GM21381 (cell line): ENCODE results near the gene AGRN.
"Not testable (repeated sequence)": the region's sequence is repeated elsewhere in the genome, so short reads cannot be mapped to it uniquely, and the experiment has no call there.

Source experiments
- ATAC-seq: cut with Tn5 transposase; IDR thresholded peaks from one replicate; pipeline ENCODE4 v1.9.1; 2021; ENCODE audit warnings: mild to moderate bottlenecking, moderate library complexity; ENCODE audit not compliant: unreplicated experiment

AGRN gene

GRCh38 chr1:999725-1000356, 20.1 kb upstream of the AGRN start, which contains the start of gene HES4:
Gene HES4 (minus strand): TSS chr1:1000097. CDS start chr1:999973, 124 bp downstream.
- ATAC-seq, result peak; percentile 54

DNA sequence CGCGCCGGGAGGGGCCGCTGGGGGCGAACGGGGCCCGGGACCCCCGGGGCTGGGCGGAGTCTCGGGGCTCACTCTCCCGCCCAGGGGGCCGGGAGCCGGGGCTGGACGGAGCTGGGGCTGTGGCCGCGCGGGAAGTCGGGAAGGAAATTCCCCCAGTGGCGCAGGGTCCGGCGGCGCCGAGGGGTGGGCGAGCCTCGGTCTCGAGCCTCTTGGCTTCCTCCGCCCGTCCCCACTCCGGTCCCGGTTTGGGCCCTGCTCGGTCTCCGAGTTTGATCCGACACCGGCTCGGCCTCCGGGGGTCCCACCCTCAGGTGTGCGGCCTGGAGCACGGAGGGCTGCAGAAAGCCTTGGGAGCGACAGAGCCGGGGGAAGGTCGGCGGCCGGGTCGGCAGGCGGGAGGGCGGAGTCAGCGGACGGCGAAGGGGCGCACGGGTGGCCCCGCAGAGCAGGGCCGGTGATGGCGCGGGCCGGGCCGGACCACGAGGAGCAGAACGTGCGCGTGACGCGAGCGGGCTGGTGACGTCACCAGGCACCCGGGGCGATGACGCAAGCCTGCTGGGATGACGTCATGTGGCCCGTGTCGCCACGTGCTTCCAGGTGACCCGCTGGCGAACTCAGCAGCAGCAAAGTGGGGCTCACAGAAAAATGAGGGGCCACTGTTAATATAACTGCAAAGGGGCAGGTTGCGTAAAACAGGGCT, 19.4 kb upstream of the AGRN start:
- ATAC-seq, result peak; percentile 22

- no peak for ATAC-seq
Observed at GRCh38 chr1:1001057-1001783, 18.7 kb upstream of the AGRN start.

DNA sequence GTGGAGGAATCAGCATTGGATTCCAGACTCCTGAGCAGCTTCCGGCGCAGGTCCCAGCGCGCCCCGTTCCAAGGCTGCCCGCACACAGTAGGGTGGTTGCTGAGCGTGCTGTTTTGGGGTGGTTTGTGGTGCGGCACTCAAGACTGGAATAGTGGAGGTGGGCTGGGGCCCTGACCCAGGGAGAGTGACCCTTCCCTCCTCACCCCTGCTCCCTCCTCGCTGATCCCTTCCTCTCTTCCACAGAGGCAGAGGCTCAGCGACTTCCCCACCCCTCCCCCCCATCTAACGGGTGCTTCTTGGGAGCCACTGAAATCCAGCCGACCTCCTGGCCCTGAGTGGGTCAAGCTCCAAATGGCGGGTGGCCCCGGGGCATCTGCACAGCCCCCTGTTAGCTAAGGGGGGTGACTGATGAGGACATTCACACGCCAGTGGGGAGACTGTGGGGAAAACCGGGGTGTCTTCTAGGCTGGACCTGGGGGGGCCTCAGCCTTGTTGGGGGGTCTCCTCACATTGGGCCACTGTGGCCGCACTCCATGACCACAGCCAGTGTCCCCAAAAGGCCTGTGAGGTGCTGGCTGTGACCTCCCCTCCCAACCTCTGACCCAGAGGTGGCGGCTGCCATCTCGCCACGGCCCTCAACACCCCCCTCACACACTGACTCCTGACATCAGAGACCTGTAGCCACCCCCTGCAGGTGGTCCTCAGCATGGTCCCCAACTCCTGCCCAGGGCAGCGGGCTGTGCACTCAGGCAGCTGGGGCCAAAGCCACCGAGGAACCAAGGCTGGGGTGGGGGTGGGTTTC, 16.1 kb upstream of the AGRN start:
- ATAC-seq, result no peak

DNA sequence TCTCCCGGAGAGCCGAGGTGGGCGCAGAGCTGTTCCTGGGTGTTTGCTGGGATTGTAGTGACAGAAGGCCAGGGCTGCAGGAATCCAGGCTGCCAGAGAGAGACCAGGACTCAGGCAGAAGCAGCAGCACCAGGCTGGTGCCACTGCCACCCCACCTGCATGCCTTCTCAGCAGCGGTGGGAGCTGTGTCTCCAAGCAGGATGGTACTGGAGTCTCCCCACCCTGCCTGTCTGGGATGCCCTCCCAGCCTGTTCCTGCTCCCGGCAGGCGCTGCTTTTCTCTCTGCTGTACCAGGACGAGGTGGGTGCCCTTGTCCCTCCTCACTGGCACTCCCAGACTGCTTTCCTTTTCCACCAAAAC, 15.5 kb upstream of the AGRN start:
- ATAC-seq, result no peak

DNA sequence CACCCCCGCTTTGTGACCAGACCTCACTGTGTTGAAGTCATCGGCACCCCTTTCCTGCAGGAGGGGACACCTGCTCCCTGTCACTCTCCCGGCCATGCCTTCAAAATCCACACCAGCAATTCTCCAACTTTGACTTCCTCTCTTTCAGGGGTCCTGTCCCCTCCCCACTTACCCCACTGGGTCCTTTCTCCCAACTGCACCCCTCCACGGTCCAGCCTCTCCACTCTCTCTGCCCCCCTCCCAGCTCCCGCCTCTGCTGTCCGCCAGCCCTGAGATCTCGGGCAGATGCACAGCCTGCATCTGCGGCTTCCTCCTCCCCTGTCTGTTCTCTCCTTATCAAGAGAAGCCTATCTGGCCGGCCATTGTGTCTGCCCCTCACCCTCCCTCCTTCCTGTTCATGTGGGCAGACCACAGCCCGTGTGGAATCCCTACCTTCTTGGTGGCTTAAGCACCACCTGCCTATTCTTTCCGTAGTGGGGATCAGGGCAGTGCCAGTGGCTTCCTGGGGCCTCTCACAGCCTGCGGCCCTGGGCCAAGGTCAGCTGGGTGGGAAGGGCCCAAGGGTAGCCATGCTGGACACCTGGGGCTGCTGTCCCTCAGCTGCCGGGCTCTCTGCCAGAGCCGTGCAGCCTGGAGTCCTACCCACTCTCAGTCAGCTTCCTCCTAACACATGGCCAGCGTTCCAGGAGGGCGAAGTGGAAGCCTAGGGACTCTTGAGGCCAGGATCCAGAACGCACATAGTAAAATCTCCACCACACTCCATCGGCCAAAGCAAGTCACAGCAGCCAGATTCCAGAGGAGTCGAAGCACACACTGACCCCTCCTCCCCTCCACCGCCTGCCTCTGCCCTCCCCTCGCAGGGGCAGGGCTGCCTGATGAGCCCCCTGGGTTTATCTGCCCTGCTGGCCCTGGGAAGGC, 14.9 kb upstream of the AGRN start:
- no peak for ATAC-seq

- no peak for ATAC-seq
Observed at GRCh38 chr1:1005774-1006304, 14.1 kb upstream of the AGRN start.

DNA sequence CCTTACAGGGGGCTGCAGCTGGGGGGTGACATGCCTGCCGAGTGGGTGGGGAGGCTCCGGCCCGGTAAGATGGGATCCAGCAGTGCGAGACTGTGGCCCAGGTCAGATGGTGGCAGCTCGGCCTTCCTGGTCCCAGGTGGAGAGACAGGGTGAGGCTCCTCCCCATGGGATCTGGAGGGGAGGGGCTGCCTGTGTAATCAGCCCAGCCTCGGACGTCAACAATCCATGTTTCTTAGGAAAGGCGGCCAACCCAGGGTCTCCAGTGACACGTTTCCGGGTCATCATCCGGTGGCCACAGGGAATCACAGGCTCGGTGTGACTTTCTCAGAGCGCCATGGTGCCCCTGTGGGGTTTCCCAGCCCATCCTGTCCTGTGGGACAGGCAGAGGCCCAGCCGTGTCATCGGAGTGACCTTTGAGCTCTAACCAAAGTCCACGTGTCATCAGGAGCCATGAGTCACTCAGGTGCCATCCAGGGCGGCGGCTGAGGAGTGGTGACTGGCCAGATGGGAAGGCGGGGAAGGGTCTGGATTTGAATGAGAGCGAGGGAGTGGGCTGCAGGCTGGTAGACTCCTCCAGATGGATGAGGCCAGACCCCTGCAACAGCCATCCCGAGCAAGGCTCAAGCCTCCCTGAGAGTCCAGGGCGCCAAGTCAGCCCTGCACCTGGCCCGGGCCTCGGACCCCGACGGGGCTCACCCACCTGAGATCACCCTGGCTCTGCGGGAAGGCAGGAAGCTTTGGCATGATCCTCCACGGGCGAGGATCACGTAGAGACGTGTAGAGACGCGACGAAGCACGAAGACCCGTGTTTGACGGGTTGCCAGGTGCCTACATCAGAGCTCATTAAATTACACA, 13.4 kb upstream of the AGRN start:
- ATAC-seq, result no peak

GRCh38 chr1:1010131-1010530, 9.8 kb upstream of the AGRN start:
- not testable (repeated sequence) for ATAC-seq

GRCh38 chr1:1011396-1011949, 8.4 kb upstream of the AGRN start:
- no peak for ATAC-seq

DNA sequence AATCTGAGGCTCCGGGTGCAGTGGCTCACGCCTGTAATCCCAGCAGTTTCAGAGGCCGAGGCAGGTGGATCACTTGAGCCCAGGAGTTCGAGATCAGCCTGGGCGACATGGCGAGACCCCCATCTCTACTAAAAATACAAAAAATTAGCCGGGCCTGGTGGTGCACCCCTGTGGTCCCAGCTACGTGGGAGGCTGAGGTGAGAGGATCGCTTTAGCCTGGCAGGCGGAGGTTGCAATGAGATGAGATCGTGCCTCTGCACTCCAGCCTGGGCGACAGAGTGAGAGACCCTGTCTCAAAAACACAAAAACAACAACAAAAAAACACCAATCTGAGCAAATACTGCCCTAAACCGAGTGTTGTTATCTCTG, 7.2 kb upstream of the AGRN start:
- not testable (repeated sequence) for ATAC-seq

GRCh38 chr1:1013105-1013921, 6.6 kb upstream of the AGRN start, which contains the start of gene ISG15:
Gene ISG15 (plus strand): TSS chr1:1013497. CDS start chr1:1013574, 77 bp downstream.
- peak; percentile 81 for ATAC-seq

DNA sequence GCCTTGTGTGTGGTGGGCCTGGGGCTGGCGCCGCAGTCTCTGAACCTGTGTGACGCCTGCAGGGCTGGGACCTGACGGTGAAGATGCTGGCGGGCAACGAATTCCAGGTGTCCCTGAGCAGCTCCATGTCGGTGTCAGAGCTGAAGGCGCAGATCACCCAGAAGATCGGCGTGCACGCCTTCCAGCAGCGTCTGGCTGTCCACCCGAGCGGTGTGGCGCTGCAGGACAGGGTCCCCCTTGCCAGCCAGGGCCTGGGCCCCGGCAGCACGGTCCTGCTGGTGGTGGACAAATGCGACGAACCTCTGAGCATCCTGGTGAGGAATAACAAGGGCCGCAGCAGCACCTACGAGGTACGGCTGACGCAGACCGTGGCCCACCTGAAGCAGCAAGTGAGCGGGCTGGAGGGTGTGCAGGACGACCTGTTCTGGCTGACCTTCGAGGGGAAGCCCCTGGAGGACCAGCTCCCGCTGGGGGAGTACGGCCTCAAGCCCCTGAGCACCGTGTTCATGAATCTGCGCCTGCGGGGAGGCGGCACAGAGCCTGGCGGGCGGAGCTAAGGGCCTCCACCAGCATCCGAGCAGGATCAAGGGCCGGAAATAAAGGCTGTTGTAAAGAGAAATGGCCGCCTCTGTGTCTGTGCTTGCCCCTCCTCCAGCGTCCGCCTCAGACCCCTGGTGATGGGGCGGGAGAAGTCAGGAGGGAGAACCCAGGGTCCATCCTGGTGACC, 5.8 kb upstream of the AGRN start:
- ATAC-seq, result no peak

DNA sequence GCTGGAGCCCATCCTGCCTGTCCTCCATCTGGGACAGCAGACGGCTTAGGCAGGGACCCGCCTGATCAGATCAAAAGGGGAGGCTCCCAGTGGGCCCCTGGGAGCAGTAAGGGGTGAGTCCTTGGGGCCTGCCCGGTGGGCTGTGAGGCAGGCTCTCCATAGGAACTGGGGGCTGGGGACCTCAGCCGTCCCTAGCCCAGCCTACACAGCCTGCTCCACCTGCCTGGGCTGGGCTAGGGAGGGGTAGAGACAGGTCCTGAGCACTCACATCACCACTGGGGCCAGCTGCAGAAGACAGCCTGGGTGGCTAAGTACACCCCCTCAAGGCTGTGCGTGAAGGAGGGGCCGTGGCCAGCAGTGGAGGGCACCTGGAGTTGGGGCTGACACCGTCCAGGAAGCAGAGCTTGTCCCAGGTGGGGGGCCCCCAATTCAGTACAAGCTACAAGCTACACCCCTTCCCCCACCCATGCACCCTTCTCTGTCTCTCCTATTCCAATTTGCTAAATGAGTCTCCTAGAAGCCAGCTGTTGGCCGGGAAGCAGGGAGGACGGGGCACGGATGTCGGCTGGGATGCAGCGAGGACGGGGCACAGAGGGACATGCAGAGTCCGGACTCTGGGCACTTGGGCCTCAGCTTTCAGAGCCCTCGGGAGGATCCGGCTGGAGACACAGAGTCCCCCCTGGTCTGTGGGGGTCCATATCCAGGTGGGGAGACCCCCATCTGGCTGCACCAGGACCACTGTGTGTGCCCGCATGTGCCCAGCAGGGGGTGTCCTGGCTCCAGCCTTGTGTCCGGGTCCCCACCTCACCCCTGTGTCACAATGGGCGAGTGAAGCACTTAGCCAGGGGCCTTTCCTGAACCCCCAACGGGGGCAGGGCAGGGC, 4.9 kb upstream of the AGRN start:
- no peak for ATAC-seq

GRCh38 chr1:1017397-1018320, 2.3 kb upstream of the AGRN start:
- not testable (repeated sequence) for ATAC-seq
